DND-41 (cell line): ENCODE measurements around the gene TAGLN2.

Experiments used
- ATAC-seq: fragments of 200-7000 bp; cut with Tn5 transposase; 3 replicates; pipeline ENCODE4 v1.9.1; 2021; ENCODE audit warnings: low read depth; ENCODE audit not compliant: insufficient read depth
- DNase-seq: peaks from one replicate; pipeline ENCODE4 v3.0.0-alpha.2; 2020
- H2AFZ ChIP-seq: 2 replicates; pipeline ENCODE4 v1.6.0; 2012; ENCODE audit warnings: low read depth, low read length
- H3K27ac ChIP-seq: 2 replicates; pipeline ENCODE4 v1.5.1; 2012; ENCODE audit warnings: low read length, inconsistent platforms
- H3K27me3 ChIP-seq: fragments of 200-600 bp; sonication (generic); 2 replicates; pipeline ENCODE4 v1.6.0; 2012; ENCODE audit warnings: low read length, mild to moderate bottlenecking, inconsistent platforms; ENCODE audit not compliant: insufficient read depth, poor library complexity
- H3K36me3 ChIP-seq: 2 replicates; pipeline ENCODE4 v1.5.1; 2012; ENCODE audit warnings: low read length, inconsistent platforms; ENCODE audit not compliant: insufficient read depth
- H3K4me1 ChIP-seq: 2 replicates; pipeline ENCODE4 v1.5.1; 2012; ENCODE audit warnings: mild to moderate bottlenecking, low read length; ENCODE audit not compliant: insufficient read depth
- H3K4me2 ChIP-seq: 2 replicates; pipeline ENCODE4 v1.6.0; 2012; ENCODE audit warnings: mild to moderate bottlenecking, moderate library complexity, low read length, inconsistent platforms; ENCODE audit not compliant: insufficient read depth
- H3K4me3 ChIP-seq, 2 experiments: fragments of 200-600 bp in 1 of 2; shearing (Covaris generic) in 1 of 2; 2 replicates each; pipeline ENCODE4 v1.5.1; 2012 to 2016; ENCODE audit warnings: inconsistent platforms in 2 of 2, low read length in 2 of 2, mild to moderate bottlenecking in 2 of 2, low read depth in 1 of 2, moderate library complexity in 1 of 2
- H3K79me2 ChIP-seq: 2 replicates; pipeline ENCODE4 v1.6.0; 2012; ENCODE audit warnings: low read length, inconsistent platforms; ENCODE audit not compliant: insufficient read depth
- H3K9ac ChIP-seq: 2 replicates; pipeline ENCODE4 v1.6.0; 2012; ENCODE audit warnings: low read depth, mild to moderate bottlenecking, inconsistent platforms, low read length, moderate library complexity
- H3K9me3 ChIP-seq: 2 replicates; pipeline ENCODE4 v1.5.1; 2012; ENCODE audit warnings: low read length, moderate library complexity, mild to moderate bottlenecking, inconsistent platforms; ENCODE audit not compliant: insufficient read depth, severe bottlenecking
- H4K20me1 ChIP-seq: 2 replicates; pipeline ENCODE4 v1.6.0; 2012; ENCODE audit warnings: low read length; ENCODE audit not compliant: insufficient read depth
- CTCF ChIP-seq: IDR thresholded peaks from 2 replicates; pipeline ENCODE4 v1.5.1; 2012; ENCODE audit warnings: borderline replicate concordance, low read length, moderate library complexity, mild to moderate bottlenecking; ENCODE audit not compliant: poor library complexity, severe bottlenecking; ENCODE audit errors: extremely low read depth
- EZH2 ChIP-seq: IDR thresholded peaks from 3 replicates; pipeline ENCODE4 v1.6.1; 2012; ENCODE audit warnings: borderline replicate concordance, low read depth, mild to moderate bottlenecking, moderate library complexity, low read length, inconsistent platforms; ENCODE audit not compliant: severe bottlenecking

Gene TAGLN2

GRCh38 chr1:159924791-159925718, at the start of gene TAGLN2:
TSS of gene TAGLN2 (minus strand) at chr1:159925507. CDS start at chr1:159920509, 4,998 bp downstream.
- TF ChIP-seq CTCF (no peak), EZH2 (no peak)
- ATAC-seq (peak; percentile 85), DNase-seq (peak; percentile 88)
- Histone ChIP-seq H4K20me1 (peaks cover 43% of the 10 kb centered on the region), H3K9ac (peak within 1 kb of the TSS; percentile 74), H3K27me3 (no peaks in the 10 kb centered on the region), H3K79me2 (peaks cover 46% of the 10 kb centered on the region), H3K4me2 (peak within 1 kb of the TSS; percentile 88), H3K4me3 (peak within 1 kb of the TSS; percentile 28 to 77), H3K9me3 (no peaks in the 10 kb centered on the region), H2AFZ (peak within 1 kb of the TSS; percentile 76), H3K27ac (peak within 1 kb of the TSS; percentile 68), H3K4me1 (peaks cover 51% of the 10 kb centered on the region), H3K36me3 (peaks cover 8% of the 10 kb centered on the region)

- TF ChIP-seq CTCF (no peak), EZH2 (no peak)
- Histone ChIP-seq H3K27me3 (peaks cover 41% of the 10 kb centered on the region), H3K9me3 (no peaks in the 10 kb centered on the region), H3K4me3 (no peak overlapping the region), H2AFZ (no peak overlapping the region), H3K27ac (no peak overlapping the region), H4K20me1 (0 out of 2 replicates have a peak, but pooled peaks cover 2% of the 10 kb centered on the region), H3K9ac (no peak overlapping the region), H3K79me2 (no peaks in the 10 kb centered on the region), H3K36me3 (no peaks in the 10 kb centered on the region), H3K4me1 (no peaks in the 10 kb centered on the region), H3K4me2 (no peak overlapping the region)
- ATAC-seq (no peak), DNase-seq (no peak)
These were observed 49.2 kb upstream of the TAGLN2 start for GRCh38 chr1:159974350-159974965.

GRCh38 chr1:159973350-159973940, 48.1 kb upstream of the TAGLN2 start:
- TF ChIP-seq CTCF (no peak), EZH2 (no peak)

More at GRCh38 chr1:159973350-159973940, 48.1 kb upstream of the TAGLN2 start:
- no peak overlapping the region for H3K4me2 ChIP-seq
- H3K4me3 ChIP-seq, result no peak overlapping the region
- ATAC-seq, result no peak
- H3K79me2 ChIP-seq, result no peaks in the 10 kb centered on the region
- H4K20me1 ChIP-seq, result 0 out of 2 replicates have a peak, but pooled peaks cover 2% of the 10 kb centered on the region
- no peaks in the 10 kb centered on the region for H3K9me3 ChIP-seq
- no peak for DNase-seq
- peaks cover 39% of the 10 kb centered on the region for H3K27me3 ChIP-seq
- no peak overlapping the region for H2AFZ ChIP-seq
- H3K9ac ChIP-seq, result no peak overlapping the region
- no peaks in the 10 kb centered on the region for H3K4me1 ChIP-seq
- H3K36me3 ChIP-seq, result no peaks in the 10 kb centered on the region
- H3K27ac ChIP-seq, result no peak overlapping the region
